Smooth muscle cell of the umbilical artery (primary cell): ENCODE measurements around the gene LTA. TPM values are rescaled to one million over a fixed set of nuclear protein-coding genes. Genes with fewer than 3 reads are reported as not detected.

Source experiments
- total RNA-seq: library from RNA; depleted of rRNA; stranded (reverse); fragments of >200 nt; gene quantifications from 2 replicates; pipeline ENCODE4 v1.2.3, GENCODE V29; 2014

LTA gene
- total RNA-seq = not detected in 2 replicates

GRCh38 chr6:31572041-31572911 is at the start of gene LTA:
Gene LTA, plus strand, starts transcription at chr6:31572289. Its CDS starts 454 bp downstream, at chr6:31572743.

GRCh38 chr6:31528821-31529328 is 43.2 kb upstream of the LTA start, which contains the start of gene MCCD1:
Gene MCCD1, plus strand, starts transcription at chr6:31528962. Its CDS starts 53 bp downstream, at chr6:31529015.

GRCh38 chr6:31541658-31542521 is 30.2 kb upstream of the LTA start, which contains the start of gene DDX39B:
Gene DDX39B, minus strand, starts transcription at chr6:31542003. Its CDS starts 1,471 bp downstream, at chr6:31540532.

GRCh38 chr6:31546339-31546957 is 25.6 kb upstream of the LTA start, which contains the start of gene ATP6V1G2:
Gene ATP6V1G2, minus strand, starts transcription at chr6:31546608. Its CDS starts 49 bp downstream, at chr6:31546559.

GRCh38 chr6:31546958-31547726 is 24.9 kb upstream of the LTA start, which contains the start of gene NFKBIL1:
Gene NFKBIL1, plus strand, starts transcription at chr6:31547608. Its CDS starts 87 bp downstream, at chr6:31547695.

GRCh38 chr6:31575335-31575901 is 3.3 kb downstream of the LTA start, which contains the start of gene TNF:
Gene TNF, plus strand, starts transcription at chr6:31575565. Its CDS starts 177 bp downstream, at chr6:31575742.

GRCh38 chr6:31582230-31582643 is 10.1 kb downstream of the LTA start, which contains the start of gene LTB:
Gene LTB, minus strand, starts transcription at chr6:31582424. Its CDS starts 7 bp downstream, at chr6:31582417.

GRCh38 chr6:31586008-31586407 is 13.9 kb downstream of the LTA start, which contains the start of gene LST1:
Gene LST1, plus strand, starts transcription at chr6:31586277. Its CDS starts 1,023 bp downstream, at chr6:31587300.

GRCh38 chr6:31614684-31615578 is 42.8 kb downstream of the LTA start, which contains the start of gene AIF1:
Gene AIF1, plus strand, starts transcription at chr6:31615234. Its CDS starts 96 bp downstream, at chr6:31615330.

GRCh38 chr6:31620586-31621319 is 48.7 kb downstream of the LTA start, which contains the start of gene PRRC2A:
Gene PRRC2A, plus strand, starts transcription at chr6:31620715. Its CDS starts 2,075 bp downstream, at chr6:31622790.

Other genes with a start within 250 kb of the LTA start
- 405 and 426 TPM in 2 replicates for gene HLA-B, start 215.1 kb upstream of the LTA start, total RNA-seq
- 83.3 and 207 TPM in 2 replicates for gene MICA, start 168.7 kb upstream of the LTA start, total RNA-seq
- 6.5 and 9.6 TPM in 2 replicates for gene MICB, start 74.1 kb upstream of the LTA start, total RNA-seq
- gene MCCD1, start 43.3 kb upstream of the LTA start, total RNA-seq = not detected in 2 replicates
- 222 and 273 TPM in 2 replicates for gene DDX39B, start 30.3 kb upstream of the LTA start, total RNA-seq
- 2.6 and 3.3 TPM in 2 replicates for gene ATP6V1G2, start 25.7 kb upstream of the LTA start, total RNA-seq
- 12.0 and 23.5 TPM in 2 replicates for gene NFKBIL1, start 24.7 kb upstream of the LTA start, total RNA-seq
- under 0.01 TPM in 1 of 2 replicates, not detected in the other for gene TNF, start 3.3 kb downstream of the LTA start, total RNA-seq
- not detected in 2 replicates for gene LTB, start 10.1 kb downstream of the LTA start, total RNA-seq
- not detected in 2 replicates for gene LST1, start 14.0 kb downstream of the LTA start, total RNA-seq
- not detected in 2 replicates for gene NCR3, start 20.7 kb downstream of the LTA start, total RNA-seq
- gene AIF1, start 42.9 kb downstream of the LTA start, total RNA-seq = not detected in 2 replicates
- 29.1 and 76.5 TPM in 2 replicates for gene PRRC2A, start 48.4 kb downstream of the LTA start, total RNA-seq
- 116 and 226 TPM in 2 replicates for gene BAG6, start 80.4 kb downstream of the LTA start, total RNA-seq
- gene APOM, start 83.6 kb downstream of the LTA start, total RNA-seq = 0.60 and 0.89 TPM in 2 replicates
- gene C6orf47, start 88.5 kb downstream of the LTA start, total RNA-seq = 16.6 and 22.0 TPM in 2 replicates
- gene GPANK1, start 92.7 kb downstream of the LTA start, total RNA-seq = 10.1 and 10.3 TPM in 2 replicates
- gene CSNK2B, start 93.8 kb downstream of the LTA start, total RNA-seq = 73.6 and 90.3 TPM in 2 replicates
- gene LY6G5B, start 97.7 kb downstream of the LTA start, total RNA-seq = 2.9 and 3.0 TPM in 2 replicates
- gene LY6G5C, start 108.8 kb downstream of the LTA start, total RNA-seq = 0.51 and 0.59 TPM in 2 replicates
- 38.6 and 56.1 TPM in 2 replicates for gene ABHD16A, start 131.0 kb downstream of the LTA start, total RNA-seq
- gene LY6G6F, start 134.6 kb downstream of the LTA start, total RNA-seq = not detected in 2 replicates
- not detected in 2 replicates for gene LY6G6D, start 143.1 kb downstream of the LTA start, total RNA-seq
- gene LY6G6C, start 149.5 kb downstream of the LTA start, total RNA-seq = not detected in 2 replicates
- not detected in 2 replicates for gene MPIG6B, start 151.1 kb downstream of the LTA start, total RNA-seq
- 54.9 and 59.1 TPM in 2 replicates for gene DDAH2, start 157.0 kb downstream of the LTA start, total RNA-seq
- 514 and 620 TPM in 2 replicates for gene CLIC1, start 164.2 kb downstream of the LTA start, total RNA-seq
- 3.6 and 10.9 TPM in 2 replicates for gene MSH5, start 167.7 kb downstream of the LTA start, total RNA-seq
- 1.2 TPM in 2 replicates for gene SAPCD1, start 190.4 kb downstream of the LTA start, total RNA-seq
- gene VWA7, start 205.0 kb downstream of the LTA start, total RNA-seq = 0.09 TPM in 1 of 2 replicates, not detected in the other
- 67.4 and 123 TPM in 2 replicates for gene VARS1, start 223.5 kb downstream of the LTA start, total RNA-seq
- 17.2 and 18.4 TPM in 2 replicates for gene LSM2, start 234.7 kb downstream of the LTA start, total RNA-seq
- gene HSPA1L, start 243.0 kb downstream of the LTA start, total RNA-seq = 1.2 and 2.1 TPM in 2 replicates
- 73.6 and 99.1 TPM in 2 replicates for gene HSPA1A, start 243.3 kb downstream of the LTA start, total RNA-seq